Activated CD4-positive, alpha-beta T cell treated with anti-CD3 and anti-CD28 coated beads, Interleukin-2, amount 50 U/mL, for 1 hour (primary cell): Measurements from ENCODE around the gene CDCP1.

Experiments
- DNase-seq: peaks from one replicate; pipeline ENCODE4 v3.0.0-alpha.2; 2020

The CDCP1 gene

GRCh38 chr3:45109771-45110508, 36.2 kb downstream of the CDCP1 start:
- peak; percentile 22 for DNase-seq

- DNase-seq: no peak
Observed at GRCh38 chr3:45106874-45107273, 39.3 kb downstream of the CDCP1 start.

GRCh38 chr3:45105855-45106671, 40.1 kb downstream of the CDCP1 start:
- peak; percentile 54 for DNase-seq

- DNase-seq: no peak
Observed at GRCh38 chr3:45104715-45105711, 41.2 kb downstream of the CDCP1 start.

GRCh38 chr3:45103753-45104714, 42.1 kb downstream of the CDCP1 start:
- no peak for DNase-seq

GRCh38 chr3:45103334-45103733, 42.8 kb downstream of the CDCP1 start:
- DNase-seq: no peak

GRCh38 chr3:45100981-45101407, 45.2 kb downstream of the CDCP1 start:
- DNase-seq: no peak

- DNase-seq: no peak
Observed at GRCh38 chr3:45098310-45098709, 47.9 kb downstream of the CDCP1 start.

GRCh38 chr3:45097296-45097883, 48.8 kb downstream of the CDCP1 start:
- no peak for DNase-seq

GRCh38 chr3:45095916-45096526, 50.2 kb downstream of the CDCP1 start:
- no peak for DNase-seq

- DNase-seq: no peak
Observed at GRCh38 chr3:45093176-45093575, 53.0 kb downstream of the CDCP1 start.

- DNase-seq: no peak
Observed at GRCh38 chr3:45092132-45093031, 53.8 kb downstream of the CDCP1 start.

- no peak for DNase-seq
Observed at GRCh38 chr3:45090855-45091254, 55.3 kb downstream of the CDCP1 start.

- DNase-seq: no peak
Observed at GRCh38 chr3:45088543-45089358, 57.4 kb downstream of the CDCP1 start.

- no peak for DNase-seq
Observed at GRCh38 chr3:45087155-45087554, 59.0 kb downstream of the CDCP1 start.

GRCh38 chr3:45084820-45085816, 61.1 kb downstream of the CDCP1 start:
- no peak for DNase-seq

GRCh38 chr3:45084361-45084760, 61.8 kb downstream of the CDCP1 start:
- DNase-seq: no peak

- no peak for DNase-seq
Observed at GRCh38 chr3:45083023-45083422, 63.2 kb downstream of the CDCP1 start.
